Brain pericyte (primary cell): Measurements from ENCODE around the gene JPH4.
A peak's percentile ranks its signal among the peaks of the same experiment; 100 is the strongest.

Experiments used
- DNase-seq: peaks from one replicate; pipeline ENCODE4 v3.0.0-alpha.2; 2012; ENCODE audit warnings: low read depth, low spot score

The JPH4 gene

DNA sequence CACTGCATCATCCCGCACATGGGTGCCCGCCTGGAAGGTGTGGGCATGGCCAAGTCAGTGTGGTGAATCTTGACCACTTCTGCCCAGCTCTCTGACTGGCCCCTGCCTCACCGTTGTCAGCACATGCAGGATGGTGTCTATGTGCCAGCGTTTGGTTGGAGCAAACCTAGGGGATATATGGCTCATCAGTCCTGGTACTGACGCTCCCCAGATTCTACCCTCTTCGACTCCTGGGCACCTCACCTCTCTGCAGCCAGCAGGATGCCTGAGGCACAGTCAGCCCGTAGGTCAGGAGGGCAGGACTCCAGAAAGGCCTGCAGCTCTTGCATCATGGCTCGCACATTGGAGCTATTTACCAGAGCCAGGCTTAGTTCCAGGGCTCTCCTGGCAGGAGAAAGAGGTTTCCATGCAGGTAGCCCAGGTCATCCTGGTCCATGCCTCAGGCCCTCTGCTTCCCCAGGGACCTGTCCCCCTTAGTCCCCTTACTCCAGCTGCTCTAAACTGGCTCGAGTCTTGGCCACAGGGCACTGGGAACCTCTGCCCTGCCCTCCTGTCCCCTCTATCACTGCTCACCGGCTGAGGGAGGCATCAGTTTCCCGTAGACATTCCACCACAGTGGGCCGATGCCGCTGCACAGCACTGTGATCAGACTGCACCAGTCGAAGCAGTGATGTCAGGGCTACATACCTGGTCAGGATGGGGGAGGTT is 15.0 kb downstream of the JPH4 start:
- no peak for DNase-seq

DNA sequence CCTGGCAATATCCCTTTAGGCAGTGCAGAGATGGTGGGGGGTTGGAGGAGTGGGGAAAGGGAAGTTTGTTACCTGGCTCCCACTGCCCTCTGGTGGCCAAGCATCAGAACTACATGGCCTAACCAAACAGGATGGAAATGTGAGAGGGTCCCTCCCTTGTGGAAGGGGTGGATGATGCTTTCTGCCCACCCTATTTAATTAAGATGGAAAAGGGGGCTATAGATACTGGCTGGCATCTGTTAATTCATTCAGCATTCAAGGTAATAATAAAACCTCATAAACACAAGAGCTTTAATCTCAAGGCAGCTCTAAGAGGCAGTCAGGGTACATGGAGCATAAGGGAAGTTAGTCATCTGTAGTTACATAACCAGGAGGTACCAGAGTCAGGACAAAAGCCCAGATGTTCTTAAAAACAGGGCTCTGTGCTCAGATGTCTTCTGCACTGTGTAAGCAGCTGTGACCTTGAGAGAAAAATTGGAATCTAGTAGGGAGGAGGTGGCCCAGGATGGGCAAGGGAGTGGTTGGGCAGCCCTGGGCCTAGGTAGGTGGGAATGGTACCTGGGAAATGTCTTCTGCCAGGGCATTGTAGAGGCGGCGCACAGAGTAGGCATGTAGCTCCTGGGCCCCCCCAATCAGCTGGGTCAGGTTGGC is 15.6 kb downstream of the JPH4 start:
- DNase-seq: no peak

DNA sequence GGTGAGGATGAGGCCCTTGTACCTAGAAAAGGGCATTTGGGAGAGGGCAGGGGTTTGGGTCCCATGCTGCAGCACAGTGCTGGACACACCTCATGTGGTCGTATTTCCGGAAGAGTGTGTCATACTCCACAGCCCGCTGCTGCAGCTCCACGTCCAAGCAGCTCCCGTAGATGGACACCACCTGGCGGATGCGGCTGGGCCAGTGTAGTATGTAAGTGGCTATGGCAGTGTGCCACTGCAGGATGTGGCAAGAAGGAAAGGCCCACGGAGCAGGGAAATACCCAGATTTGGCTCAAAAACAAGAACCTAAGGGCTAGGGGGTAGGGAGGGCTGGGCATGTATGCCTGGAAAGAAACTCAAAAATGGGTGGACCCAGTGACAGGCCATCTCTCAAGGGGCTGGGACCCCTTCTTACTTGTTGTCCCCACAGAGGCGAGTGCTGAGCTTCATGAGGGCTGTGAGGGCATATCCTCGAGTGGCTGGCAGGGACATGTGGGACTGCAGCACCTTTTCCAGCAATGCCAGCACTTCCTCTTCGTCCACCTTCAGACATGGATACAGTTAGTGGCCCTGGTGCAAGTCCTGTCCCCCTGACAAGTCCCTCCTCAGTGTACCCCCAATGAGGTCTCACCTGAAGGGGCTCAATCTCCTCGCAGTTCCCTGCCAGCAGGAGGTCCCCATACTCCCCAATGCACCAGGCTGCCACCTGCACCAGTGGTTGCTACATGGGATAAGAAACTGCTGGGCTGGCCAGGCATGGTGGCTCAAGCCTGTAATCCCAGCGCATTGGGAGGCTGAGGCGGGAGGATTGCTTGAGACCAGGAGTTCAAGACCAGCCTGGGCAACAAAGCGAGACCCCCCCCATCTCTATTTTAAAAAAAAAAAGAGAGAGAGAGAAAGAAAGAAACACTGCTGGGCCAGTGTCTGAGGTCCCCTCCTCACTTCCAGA is 16.4 kb downstream of the JPH4 start:
- no peak for DNase-seq

DNA sequence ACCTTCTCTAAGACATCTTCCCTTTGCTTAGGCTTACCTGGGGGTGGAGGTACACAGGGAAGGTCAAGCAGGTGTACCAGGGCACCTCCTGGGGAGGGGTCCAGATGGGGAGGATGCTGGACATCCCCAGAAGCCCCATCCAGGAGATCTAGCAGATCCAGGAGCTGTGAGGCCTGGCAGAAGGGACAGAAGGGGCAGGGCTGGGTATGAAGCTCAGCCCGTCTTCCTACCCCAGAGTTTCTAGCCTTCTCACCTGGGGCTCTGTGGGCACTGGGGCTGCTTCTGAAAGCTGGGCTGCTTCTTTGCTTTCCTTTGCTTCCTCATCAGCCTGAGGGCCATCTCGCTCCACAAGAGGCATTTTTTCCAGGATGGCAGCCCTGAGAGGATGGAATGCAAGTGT is 17.3 kb downstream of the JPH4 start:
- DNase-seq: no peak

DNA sequence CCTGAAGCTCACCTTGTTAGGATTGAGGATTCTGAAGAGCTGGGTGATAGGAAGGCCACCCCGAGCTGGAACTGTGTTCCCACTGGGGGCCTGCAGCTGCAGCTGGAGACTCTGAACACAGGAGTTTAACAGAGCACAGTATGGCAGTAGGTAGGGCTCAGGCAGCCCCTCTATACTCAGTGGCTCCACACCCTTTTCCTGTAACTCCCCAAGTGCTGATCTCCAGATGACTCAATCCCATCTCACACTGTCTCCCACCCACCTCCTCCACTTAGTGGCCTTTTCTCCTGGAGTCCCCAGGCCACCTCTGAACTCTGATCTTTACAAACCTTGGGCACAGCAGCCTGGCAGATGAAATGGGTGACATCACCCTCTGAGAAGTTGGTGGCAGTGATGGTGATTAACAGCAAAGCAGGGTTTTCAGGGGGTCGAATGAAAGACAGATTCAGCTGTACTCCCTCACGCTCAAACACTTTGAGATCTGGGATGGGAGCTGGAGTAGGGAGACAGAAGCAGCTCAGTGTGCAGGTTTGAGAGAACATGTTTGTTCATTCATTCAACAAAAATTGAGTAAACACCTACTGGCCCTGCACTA is 18.6 kb downstream of the JPH4 start:
- DNase-seq: no peak

DNA sequence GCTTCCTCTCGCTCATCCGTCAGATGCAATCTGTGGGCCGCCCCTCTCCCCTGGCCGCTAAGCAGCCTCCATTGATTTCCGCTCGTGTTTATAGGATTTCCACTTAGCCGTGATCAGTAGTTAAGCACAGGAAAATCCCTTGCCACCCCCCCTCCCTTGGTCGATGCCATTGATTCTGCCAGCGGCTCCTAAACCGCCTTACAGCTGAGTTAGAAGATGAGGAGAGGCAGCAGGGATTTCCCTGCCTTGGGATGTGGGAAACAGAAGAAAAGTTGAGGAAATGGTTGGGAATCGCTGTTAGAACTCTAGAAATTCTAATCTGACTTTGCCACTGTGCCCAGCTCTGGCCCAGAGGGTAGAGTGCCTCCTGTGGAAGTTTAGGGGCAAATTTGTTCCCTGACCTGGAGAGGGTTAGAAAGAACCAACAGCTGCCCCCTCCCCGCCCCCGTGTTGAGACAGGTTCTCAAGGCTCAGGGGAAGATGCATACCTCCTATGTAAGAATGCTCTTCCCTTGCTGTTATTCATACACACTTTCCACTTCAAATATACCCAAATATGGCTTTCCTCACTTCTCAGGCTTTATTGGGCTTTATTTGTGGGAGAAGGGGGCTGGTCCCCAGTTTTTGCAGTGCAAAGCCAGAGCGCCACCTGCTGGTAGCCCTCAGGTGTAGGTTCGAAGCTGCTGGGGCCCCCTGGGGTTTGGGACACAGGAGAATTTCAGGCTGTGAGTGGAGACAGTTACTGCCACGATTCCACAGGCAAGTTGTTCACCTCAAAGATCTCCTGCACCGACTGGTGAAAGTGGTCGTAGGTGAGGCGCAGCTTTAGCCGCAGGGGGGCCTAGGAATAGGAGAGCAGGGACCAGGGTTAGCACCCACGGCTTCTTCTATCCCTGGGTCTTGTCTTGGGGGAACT is 19.3 kb downstream of the JPH4 start:
- DNase-seq: no peak

DNA sequence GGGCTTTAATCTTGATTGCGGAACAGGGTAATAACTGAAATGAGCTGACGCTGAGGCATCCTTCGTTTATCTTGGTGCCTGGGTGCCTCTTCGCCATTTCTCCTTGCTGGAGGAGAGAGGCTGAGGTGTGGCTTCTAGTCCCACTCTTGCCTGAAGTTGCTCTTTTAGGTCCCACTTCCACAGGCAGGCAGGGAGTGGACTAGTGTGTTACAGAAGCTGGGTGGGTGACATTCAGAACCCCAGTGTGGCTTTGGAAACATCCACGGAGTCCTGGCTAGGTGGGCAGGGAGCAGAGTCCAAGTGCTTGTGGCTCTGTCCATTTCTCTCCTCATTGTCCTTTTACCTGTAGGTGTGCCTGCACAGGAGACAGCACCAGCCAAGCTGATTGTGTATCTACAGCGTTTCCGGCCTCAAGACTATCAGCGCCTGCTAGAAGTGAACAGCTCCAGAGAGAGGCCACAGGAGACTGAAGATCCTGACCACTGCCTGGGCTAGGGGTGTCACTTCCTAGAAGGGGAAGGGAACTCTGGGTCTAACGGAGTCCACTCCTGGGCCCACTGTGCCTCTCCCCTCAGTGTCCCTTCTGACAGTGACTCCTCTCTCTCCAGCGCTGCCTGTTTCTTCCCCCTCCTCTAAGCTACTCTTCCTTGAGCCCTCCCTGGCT is 20.1 kb downstream of the JPH4 start:
- DNase-seq: no peak

DNA sequence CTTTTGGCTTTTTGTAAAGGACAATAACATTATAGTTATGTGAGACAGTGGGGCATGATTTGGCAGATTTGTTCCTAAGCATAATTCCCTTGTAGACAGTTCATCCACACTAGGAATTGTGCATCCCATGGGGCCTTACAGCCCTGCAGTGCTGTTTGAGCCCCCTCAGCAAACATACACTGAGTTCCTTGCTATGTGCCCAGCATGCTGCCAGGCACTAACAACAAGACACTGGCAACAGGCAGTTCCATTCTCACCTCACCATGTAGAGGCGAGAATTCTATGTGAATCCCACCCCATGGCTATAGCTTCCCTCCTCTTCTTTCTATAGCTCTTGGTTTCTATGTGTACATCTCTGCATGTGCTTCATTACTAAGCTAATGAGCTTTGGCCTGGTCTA is 20.6 kb downstream of the JPH4 start:
- DNase-seq: no peak

DNA sequence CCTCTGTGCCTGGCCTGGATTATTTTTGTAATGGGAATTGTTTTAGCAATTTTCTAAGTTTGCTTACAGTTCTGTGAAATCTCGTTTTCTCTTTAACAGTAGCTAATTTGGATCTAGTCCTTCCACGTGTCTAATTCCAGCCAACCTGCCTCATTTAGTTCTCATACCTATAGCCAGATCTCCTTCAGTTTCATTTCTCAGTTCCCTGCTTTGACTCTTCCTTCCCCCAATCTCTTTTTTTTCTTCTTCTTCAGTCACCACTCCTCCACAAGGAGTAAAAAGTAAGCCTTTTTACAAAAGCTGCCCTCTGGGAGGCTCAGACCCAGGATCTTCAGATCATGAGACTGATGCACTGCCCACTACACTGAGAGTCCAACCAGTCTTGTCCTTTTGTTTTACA is 21.1 kb downstream of the JPH4 start:
- no peak for DNase-seq

DNA sequence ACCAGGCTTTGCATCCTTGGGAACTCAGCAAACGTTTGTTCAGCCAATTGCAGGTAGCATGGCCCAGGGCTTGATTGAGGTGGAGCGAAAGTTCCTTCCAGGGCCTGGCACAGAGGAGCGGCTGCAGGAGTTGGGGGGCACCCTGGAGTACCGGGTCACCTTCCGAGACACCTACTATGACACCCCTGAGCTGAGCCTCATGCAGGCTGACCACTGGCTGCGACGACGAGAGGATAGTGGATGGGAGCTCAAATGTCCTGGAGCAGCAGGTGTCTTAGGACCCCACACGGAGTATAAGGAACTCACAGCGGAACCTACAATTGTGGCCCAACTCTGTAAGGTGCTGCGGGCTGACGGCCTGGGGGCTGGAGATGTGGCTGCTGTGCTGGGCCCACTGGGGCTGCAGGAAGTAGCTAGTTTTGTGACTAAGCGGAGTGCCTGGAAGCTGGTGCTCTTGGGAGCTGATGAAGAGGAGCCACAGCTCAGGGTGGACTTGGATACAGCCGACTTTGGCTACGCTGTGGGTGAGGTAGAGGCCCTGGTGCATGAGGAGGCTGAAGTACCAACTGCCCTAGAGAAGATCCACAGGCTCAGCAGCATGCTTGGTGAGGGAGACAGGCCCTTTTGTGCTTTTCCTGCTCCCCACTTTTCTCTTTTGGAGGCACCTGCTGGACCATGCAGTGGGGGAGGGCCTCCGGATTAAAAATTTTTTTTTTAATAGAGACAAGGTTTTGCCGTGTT is 21.7 kb downstream of the JPH4 start:
- DNase-seq: no peak

DNA sequence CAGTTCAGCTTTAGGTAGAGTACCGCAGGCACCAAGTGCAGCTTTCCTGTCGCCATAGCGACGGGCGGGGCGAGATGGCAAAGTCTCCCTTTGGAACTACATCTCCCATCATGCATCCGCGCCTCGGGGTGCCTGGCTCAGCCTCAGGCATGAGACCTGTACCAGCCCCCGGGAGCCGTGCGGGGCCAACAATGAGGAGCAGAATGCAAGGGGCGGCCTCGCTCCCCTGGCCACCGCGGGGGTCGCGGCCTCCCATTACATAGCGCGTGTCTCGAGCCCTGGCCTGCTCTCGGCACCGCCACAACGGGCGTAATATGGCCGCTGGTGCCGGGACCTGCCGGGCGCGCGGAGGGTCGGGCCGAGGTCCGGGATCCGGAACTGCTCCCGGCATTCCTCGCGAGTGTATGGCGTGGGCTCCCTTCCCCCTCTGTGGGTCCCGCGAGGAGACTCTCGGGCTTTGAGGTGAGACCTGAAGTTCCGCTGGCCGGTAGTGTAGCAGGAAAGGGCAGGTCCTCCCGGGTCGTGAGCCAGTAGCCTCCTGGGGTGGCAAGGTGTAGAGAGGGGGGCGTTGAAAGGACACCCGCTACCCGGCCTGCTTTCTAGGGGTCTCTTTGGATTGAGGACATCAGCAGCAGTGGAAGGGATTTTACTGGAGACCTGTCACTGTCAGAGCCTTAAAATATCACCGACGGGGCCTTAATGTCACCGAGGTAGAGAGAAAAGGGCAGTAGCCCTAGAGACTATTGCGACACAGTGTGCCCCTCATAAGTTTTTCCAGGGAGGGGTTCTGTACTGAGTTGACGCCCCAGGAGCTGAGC is 22.5 kb downstream of the JPH4 start, which contains the start of gene THTPA:
THTPA (plus strand) TSS at position 390 of the 818 bp plus-strand sequence. CDS start 487 bp downstream, outside the sequence.
- DNase-seq: peak; percentile 55

DNA sequence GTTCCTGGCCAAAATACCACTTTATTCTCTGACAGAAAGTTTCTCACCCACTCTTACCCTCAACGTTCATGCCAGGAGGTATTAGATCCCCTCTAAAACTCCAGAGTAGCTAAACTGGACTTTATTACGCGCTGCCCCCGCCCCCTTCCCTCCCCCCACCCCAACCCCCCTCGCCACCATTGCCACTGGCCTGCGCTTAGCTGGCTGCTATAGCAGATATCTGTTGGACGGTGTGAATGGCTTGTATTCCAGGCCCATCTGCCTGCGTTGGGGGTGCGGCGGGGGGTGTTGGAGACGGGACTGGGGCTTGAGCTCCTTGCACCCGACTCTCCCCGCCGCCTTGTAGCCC is 23.1 kb downstream of the JPH4 start:
- no peak for DNase-seq

DNA sequence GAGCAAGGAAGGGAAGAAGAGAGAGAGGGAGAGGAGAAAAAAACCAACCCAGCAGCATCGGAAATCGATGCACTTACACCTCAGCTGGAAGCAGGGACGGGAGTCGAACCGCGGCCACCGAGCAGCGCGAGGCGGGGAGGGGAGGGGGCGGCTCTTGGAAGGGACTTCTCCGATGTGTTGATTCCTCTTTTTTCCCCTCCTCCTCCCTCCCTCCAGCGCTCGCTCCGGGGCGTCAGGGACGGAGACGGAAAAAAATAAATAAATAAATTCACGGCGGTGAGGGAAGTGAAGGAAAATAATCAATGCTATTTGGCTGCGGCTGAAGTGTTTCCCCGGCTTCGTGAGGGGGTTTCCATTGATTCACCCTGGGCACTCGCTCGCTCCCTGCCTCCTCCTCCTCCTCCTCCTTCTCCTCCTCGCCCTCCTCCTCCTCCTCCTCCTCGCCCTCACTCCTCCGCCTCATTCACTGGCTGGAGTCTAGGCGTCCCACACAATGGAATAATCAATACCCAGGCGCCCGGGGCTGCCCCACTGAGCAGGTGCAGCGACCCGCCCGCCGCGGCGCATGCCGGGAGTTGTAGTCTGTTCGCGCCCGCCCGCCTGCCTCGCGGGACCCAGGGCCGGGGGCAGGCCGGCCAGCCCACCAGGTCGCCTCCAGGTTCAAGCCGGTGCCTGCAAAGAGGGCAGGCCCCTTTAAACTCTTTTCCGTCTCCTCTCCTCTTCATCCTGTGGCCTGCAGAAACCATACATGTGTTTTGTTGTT is 27.1 kb downstream of the JPH4 start, which contains the start of gene ZFHX2:
ZFHX2 (minus strand) TSS at position 500 of the 763 bp plus-strand sequence. CDS start 16,440 bp downstream, outside the sequence.
- no peak for DNase-seq

DNA sequence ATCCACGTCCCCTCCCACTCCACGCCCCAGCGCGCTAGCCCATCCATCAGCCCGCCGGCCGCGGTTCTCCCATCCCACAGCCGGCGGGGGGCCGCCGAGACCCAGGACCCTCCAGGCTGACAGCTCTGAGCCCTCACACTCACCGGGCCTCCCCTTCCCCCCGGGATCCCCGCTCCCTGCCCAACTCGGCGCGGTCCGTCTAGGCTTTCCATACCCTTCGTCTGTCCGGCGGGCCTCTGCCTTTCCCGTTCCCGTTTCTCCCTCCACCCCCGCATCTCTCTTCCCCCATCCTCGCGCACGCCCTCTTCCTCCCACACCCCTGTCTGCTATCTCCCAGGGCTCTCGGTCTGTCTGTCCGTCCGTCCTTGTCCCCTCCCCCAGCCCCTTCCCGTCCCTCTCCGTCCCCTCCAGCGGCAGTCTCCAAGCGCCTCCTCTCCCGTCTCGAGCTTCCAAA is 27.8 kb downstream of the JPH4 start:
- DNase-seq: no peak

DNA sequence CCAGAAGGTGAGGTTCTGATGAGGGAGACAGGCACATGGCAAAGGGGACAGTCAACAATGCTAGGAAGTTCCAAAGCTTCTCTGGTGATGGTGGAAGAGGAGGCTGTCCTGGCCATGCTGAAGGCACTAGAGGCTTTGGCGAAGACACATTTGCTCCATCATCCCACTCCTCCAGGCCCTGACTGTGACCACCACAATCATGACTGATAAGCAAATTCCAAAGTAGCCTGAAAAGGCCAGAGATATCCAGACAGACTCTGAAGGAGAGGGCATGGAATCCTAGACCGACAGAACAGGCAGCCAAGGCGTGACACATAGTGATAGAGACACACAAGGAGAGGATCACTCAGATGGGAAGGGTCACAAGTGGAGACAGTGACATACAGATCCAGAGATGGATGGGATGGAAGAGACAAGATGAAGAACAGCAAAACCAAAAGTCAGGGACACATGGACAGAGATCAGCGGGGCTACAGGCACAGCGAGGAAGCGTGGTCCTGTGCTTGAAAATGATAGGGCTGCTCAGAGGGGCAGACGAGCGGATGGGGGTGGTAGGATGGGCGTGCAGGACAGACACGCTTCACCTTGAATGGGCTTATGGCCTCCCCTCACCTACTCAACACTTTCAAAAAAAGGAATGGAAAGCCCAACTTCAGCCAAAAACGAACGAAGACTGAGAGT is 28.3 kb downstream of the JPH4 start:
- DNase-seq: no peak

DNA sequence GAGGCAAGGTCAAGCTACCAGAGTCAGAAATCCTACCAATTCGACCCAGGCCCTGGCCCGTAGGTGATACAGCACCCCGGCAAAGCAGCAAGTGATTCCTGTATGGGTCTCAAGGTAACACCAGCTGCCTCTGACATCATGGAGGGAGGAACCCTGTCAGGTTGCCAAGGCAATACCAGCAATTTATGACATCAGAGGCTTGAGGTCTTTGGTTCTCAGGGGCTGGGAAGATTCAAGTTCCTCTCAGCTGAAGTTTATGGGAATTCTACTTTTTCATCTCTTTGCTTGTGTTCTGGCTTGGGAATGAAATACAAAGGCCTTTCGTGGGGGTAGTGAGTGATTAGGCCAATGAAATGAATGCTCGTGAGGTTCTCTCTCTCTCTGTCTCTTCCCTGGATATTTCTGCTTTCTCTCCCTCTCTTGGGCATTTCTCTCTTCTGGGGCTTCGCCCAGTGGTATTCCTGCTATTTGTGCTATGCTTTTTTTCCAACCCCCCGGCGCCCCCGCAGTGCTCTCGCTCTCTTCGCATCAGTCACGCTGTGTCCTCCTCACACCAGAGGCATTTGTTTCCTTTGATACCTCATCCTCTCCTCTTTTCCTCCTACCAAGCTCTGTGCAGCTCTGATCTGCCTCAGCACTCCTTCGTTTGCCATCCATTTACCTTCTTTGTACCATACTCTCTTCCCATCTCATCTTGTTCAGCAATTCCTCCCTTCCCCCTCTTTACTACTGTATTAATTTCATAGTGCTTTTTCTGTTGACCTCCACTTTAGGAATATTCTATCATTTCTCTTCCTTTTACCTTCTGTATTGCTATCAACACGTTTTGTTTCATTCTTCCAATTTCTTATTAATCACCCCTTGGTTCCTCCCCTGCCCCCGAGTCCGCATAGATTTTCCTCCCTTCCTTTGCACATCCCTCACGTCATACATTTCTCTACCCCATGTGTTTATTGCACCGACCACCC is 30.0 kb downstream of the JPH4 start:
- no peak for DNase-seq
